ENCODE measurements around the gene TUG1.

- no peak for TF ChIP-seq CTCF (IDR thresholded peaks at IDR 0.05)
- no peak for TF ChIP-seq POLR2A (IDR thresholded peaks at IDR 0.05)
Observed at GRCh38 chr22:30940685-30941362, 28.2 kb upstream of the TUG1 start.

Measured in adrenal gland (tissue), 5 donors.